HG03575 (cell line): ENCODE measurements around the gene ZACN.

Source experiments
- ATAC-seq: cut with Tn5 transposase; IDR thresholded peaks from one replicate; pipeline ENCODE4 v1.9.1; 2021; ENCODE audit not compliant: unreplicated experiment, insufficient number of reproducible peaks, low FRiP score; ENCODE audit errors: extremely low read depth

ZACN gene

GRCh38 chr17:76092526-76093413 is 13.8 kb downstream of the ZACN start:
- no peak for ATAC-seq

- no peak for ATAC-seq
Measured at GRCh38 chr17:76094046-76094445, 15.1 kb downstream of the ZACN start.

- ATAC-seq, result no peak
Measured at GRCh38 chr17:76095943-76096342, 17.0 kb downstream of the ZACN start.

- no peak for ATAC-seq
Measured at GRCh38 chr17:76097716-76098295, 18.8 kb downstream of the ZACN start.

- ATAC-seq, result no peak
Measured at GRCh38 chr17:76102944-76103273, 23.9 kb downstream of the ZACN start.

- no peak for ATAC-seq
Measured at GRCh38 chr17:76103274-76104139, 24.5 kb downstream of the ZACN start, which contains the start of gene EXOC7. TSS of gene EXOC7 (minus strand) at chr17:76103787. CDS start at chr17:76103692, 95 bp downstream.

GRCh38 chr17:76104140-76104895 is 25.3 kb downstream of the ZACN start:
- no peak for ATAC-seq

- ATAC-seq, result no peak
Measured at GRCh38 chr17:76104896-76105231, 25.9 kb downstream of the ZACN start.

- no peak for ATAC-seq
Measured at GRCh38 chr17:76106703-76107102, 27.7 kb downstream of the ZACN start.

- ATAC-seq, result no peak
Measured at GRCh38 chr17:76107509-76107908, 28.5 kb downstream of the ZACN start.

- no peak for ATAC-seq
Measured at GRCh38 chr17:76111956-76112355, 33.0 kb downstream of the ZACN start.

- ATAC-seq, result no peak
Measured at GRCh38 chr17:76115138-76115754, 36.3 kb downstream of the ZACN start.

- no peak for ATAC-seq
Measured at GRCh38 chr17:76119409-76120371, 40.7 kb downstream of the ZACN start.

GRCh38 chr17:76120658-76121008 is 41.7 kb downstream of the ZACN start:
- no peak for ATAC-seq

GRCh38 chr17:76121932-76122430 is 43.0 kb downstream of the ZACN start:
- ATAC-seq, result no peak

- ATAC-seq, result no peak
Measured at GRCh38 chr17:76122431-76123190, 43.6 kb downstream of the ZACN start.

GRCh38 chr17:76123191-76123499 is 44.2 kb downstream of the ZACN start:
- ATAC-seq, result no peak
